HG02588 (cell line): Measurements from ENCODE around the gene TUSC2.
A peak's percentile ranks its signal among the peaks of the same experiment; 100 is the strongest.
"Not testable (repeated sequence)": the region's sequence is repeated elsewhere in the genome, so short reads cannot be mapped to it uniquely, and the experiment has no call there.

Source experiments
- ATAC-seq: cut with Tn5 transposase; IDR thresholded peaks from one replicate; pipeline ENCODE4 v1.9.1; 2021; ENCODE audit warnings: mild to moderate bottlenecking, moderate library complexity; ENCODE audit not compliant: unreplicated experiment

TUSC2 gene

DNA sequence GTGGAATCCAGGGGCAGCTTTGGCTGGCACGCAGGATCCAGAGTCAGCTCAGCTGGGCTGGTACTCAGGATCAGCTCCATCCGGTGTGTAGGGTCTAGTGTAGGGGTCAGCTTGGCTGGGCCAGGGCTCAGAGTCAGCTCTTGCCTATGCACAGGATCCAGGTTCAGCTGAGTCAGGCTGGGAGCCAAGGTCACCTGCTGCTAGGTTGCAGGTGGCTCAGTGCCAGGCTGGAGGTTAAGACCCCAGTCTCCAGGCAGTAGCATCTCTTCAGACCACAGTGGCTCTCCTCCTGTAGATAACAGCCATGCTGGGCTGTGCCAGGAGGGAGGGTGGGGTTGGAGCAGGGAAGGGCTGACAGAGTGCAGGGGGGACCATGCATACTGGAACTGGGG is 30.6 kb downstream of the TUSC2 start:
- no peak for ATAC-seq

GRCh38 chr3:50296721-50297383 is 31.2 kb downstream of the TUSC2 start:
- ATAC-seq = no peak

- no peak for ATAC-seq
These were observed 32.2 kb downstream of the TUSC2 start for GRCh38 chr3:50295553-50296431.

DNA sequence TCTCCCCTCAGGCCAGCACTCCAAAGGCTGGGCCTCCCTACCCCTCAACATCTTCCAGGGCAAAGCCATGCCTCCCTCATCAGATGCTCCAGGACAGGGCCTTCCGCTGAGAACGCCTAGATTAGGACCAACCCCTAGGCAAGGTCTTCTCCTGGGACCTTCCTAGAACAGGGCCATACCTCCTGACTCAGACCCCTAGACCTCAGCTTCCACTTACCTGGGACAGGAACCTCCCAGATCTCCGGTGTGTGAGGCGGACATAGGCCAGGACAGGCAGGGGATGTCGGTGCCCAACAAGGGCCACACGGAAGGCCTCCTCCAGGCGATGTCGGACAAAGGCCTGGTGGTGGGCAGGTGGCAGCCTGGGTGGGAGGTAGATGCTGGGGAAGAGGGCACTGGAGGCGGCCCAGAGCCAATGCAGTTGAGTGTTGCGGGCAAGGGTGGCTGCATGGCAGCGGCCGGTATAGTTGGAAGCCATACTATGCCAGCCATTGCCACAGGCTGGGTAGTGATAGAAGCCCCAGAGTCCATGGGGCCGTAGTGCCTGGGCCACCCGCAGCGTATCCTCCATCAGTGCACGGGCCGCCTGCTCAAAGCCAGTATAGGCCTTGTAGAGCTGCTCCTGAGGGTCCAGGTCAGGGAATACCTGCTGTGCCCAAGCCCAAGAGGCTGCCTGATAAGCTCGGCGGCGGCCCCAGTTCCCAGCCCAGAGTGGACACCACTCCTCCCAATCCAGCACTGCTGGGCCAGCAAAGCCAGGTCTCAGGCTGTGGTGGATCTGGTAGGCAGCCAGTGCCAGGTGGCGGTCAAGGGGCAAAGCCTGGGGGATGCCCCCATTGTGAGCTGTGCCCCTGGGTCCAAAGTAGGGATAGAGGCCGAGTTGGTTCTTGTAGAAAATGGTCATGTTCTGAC is 33.3 kb downstream of the TUSC2 start:
- no peak for ATAC-seq

- no peak for ATAC-seq
These were observed 33.9 kb downstream of the TUSC2 start for GRCh38 chr3:50294089-50294488.

DNA sequence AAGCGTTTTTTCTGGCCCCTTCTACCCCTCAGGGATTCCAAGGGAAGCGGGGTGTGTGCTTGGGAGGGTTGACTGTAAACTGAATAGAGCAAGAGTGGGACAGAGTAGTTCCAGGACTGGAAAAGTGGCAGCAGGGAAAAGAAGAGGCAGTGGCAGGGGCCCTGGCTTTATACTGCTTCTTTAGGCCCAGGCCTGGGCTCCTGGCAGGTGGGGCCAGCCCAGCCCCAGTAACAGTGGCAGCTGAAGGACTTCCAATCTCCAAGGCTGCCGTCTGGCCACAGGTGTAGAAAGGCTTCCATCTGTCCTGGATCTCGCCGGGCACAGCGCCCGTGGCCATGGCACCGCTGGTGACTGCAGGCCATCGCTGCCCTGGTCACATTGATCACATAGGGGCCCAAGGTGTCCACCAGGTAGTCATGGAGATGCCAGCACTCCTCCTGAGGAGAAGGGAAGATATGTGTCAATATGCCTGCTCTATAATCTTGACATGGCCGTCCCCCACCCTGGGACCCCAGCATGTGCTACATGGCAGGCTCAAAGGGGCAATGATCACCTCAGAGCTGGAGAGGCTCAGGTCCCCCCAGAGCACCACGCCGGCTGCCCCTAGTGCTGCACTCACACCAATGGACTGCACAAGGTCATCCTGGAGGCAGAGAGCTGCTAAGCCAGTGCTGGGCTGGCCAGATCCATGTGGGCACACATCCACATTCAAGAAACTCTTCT is 34.8 kb downstream of the TUSC2 start:
- no peak for ATAC-seq

DNA sequence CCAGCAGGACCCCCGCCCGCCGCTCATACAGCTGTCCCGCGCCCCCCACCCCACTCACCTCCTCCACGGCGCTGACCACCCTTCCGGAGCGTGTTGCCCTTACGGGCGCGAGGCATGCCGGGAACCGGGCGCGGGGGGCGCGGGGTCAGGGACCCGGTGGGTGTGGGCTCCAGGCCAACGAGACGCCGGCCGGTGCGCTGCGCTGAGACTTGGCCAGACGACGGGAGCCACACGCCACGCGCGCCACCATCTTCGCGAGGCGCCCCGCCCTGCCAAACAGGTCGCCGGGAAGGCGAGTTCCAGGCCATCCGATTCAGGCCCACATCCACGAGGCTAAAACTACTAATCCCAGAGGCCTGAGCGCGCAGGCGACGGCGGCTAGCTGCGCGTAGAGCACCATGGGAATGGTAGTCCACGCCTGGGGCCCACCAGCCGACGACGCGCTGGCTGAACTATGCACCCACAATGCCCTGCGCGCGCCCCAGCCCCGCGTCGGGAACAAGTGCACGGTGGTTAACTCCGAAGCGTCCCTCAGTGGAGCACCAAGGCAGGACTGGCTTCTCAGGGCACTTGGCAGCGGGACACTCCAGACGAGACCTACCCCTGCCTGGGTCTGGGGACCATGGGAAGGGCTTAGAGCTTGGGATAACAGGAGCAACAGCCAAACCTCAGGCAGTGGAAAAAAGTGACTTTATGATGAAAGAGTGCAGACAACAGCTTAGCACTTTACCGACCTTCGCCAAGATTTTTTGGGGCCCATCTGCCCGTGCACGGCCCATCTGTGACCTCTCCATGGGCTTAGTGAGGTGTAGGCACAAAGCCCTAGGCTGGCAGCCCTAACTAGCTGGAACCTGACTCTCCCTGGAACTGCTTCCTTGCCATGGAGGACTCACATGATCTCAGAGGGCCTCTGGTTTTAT is 35.6 kb downstream of the TUSC2 start, which contains the start of gene IFRD2:
Gene IFRD2 (minus strand): TSS at position 271 of the 920 bp plus-strand sequence. CDS start 155 bp downstream, at position 116.
- ATAC-seq = peak; percentile 94

DNA sequence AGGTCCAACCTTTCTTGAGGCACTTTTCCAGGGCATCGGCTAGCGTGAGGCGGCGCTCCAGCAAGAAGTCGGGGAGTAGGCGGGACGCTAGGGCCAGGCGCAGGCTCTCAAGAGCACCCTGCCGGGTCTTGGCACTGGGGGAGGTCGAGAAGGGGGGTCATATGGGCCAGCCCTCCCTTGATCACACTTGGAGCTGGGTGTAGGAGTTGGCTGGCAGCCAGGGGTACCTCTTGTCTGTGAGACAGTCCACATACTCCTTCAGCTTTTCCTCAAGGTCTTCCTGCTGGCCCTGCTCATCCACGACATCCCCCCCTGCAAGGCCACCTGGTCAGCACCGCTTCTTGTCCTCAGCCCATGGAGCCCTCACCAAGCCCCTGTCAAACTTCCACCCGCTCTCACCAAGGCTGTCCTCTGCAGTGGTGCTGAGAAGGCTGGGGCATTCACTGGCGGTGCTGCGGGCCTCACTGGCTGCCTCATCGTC is 37.8 kb downstream of the TUSC2 start:
- ATAC-seq = no peak

DNA sequence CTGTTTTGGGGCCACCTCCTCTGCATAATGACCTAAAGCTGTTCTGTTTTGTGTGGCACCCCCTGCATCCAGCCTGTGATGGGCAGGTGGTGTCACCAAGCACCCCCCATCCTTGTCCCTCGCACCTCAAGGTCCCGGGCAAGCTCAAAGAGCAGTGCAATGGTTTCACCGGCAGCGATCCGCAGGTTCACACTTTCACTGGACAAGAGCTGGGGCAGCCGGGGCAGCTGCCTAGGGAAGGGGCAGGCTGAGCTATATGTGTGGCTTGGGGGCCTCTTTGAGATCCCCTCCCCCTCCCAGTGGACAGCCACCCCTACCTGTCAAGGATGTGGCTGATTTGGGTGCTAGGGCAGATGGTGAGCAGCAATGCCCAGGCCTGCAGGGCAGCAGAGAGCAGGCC is 38.9 kb downstream of the TUSC2 start:
- no peak for ATAC-seq

- no peak for ATAC-seq
These were observed 39.5 kb downstream of the TUSC2 start for GRCh38 chr3:50288387-50289007.

DNA sequence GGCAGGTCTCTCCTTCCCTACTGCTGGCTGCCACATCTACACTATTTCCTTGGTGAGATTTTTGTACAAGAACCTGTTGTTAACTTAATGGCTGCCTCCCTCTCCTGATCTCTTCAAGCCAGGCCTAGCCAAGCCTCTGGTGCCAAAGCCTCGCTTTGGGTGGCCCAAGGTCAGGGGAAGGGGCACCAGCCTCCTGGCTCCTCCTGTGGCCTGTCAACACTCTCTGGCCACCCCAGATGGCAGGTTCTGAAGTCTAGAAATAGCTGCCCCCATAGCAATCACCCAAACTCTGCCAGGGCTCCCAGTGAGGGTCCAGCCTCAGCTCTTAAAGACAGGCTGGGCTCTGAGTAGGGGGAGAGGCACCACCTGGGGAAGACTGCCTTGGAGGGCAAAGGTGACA is 40.8 kb downstream of the TUSC2 start:
- ATAC-seq = no peak

DNA sequence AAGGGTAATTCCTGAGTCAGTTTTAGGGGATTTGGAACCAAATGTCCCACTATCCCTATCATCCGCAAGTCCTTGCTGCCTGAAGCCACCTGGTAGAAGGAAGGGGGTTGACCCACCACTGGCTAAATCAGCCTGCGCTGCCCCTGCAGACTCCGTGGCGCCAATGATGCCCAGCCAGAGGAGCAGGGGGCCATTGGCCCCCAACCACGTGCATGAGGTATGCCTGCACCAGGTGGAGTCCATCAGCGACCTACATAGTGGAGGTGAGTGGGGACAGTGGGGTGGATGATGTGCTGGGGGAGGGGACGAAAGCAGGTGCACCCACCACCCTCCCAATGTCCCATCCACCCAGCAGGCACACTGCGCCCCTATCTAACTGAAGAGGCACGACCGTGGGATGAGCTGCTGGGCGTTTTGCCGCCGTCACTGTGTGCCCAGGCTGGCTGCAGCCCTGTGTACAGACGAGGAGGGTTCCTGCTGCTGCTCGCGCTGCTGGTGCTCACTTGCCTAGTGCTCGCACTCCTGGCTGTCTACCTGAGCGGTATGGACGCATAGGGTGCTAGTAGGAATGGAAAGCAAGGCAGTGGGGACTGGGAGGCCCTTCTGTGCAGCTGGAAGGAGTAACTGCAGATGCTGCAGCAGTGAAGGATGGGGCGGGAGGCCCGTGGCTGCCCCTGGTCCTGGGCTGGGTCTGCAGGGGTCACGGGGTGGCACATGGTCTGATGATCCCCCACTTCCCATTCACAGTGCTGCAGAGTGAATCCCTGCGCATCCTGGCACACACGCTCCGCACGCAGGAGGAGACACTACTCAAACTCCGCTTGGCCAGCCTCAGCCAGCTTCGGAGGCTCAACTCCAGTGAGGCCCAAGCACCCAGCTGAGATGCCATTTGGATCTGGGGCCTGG is 41.4 kb downstream of the TUSC2 start:
- no peak for ATAC-seq

GRCh38 chr3:50284121-50284520 is 43.9 kb downstream of the TUSC2 start:
- not testable (repeated sequence) for ATAC-seq

- ATAC-seq = no peak
These were observed 48.6 kb downstream of the TUSC2 start for GRCh38 chr3:50279255-50280016.

DNA sequence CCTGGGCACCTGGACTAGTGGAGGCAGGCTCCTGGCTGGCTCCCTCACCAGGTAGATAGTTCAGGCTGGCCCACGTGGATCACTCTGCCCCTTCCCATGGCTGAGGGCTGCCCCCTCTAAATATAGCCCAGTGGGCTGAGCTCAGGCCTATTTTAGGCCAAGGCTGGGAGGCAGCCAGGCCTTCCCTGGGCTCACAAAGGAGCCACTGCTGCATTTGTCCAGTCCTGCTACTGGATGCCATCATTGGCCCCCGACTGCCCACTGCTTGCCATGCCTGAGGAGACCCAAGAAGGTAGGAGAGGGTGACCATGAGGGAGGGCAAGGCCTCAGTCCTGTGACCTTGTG is 49.2 kb downstream of the TUSC2 start, which contains the start of gene LSMEM2:
Gene LSMEM2 (plus strand): TSS at position 208 of the 345 bp plus-strand sequence. CDS start 27 bp downstream, at position 235.
- ATAC-seq = no peak

DNA sequence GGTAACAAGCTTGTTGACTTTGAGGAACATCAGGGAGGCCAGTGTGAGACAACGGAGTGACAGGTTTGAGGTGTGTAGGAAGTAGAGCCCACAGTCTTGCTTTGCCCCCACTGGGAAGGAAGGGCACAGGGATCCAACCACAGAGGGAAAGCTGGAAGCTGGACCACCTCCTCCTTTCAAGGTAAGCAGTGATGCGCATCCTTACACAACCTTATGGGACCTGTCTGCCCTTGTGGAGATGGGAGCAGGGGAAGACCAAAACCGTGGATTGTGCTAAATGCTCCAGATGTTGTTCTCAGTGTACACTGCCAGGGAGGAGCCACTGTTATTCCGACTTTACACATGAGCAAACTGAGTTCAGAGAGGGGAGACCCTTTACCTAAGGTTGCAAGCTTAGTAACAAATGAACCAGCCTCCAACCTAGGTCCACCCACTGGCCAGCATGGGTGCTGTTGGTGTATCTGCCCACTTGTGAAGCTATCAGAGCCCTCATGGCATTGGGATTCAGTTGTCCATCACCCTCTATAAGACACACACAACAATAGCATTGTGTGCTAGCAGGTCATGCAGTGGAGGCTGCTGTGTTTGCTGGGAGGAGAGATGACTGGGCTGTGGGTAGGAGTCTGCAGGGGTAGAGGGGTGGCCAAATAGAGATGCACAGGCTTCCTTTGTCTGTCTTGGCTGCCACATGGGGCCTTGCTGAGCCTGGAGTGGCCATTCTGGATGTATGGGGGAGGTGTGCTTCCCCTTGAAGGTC is 49.7 kb downstream of the TUSC2 start:
- no peak for ATAC-seq
